MCF 10A (cell line): Measurements from ENCODE around the gene ZCCHC2. TPM values are rescaled to one million over a fixed set of nuclear protein-coding genes. Genes with fewer than 3 reads are reported as not detected.
A peak's percentile ranks its signal among the peaks of the same experiment; 100 is the strongest.

Experiments
- BruUV-seq: library from RNA; stranded (reverse); fragments of 400-500 nt; replicated peaks from 2 replicates; lab custom pipeline; 2021; lab: Mats Ljungman, UMichigan
- CTCF ChIA-PET: fragments of 300-600 bp; sonication (Branson Sonifier 250); formaldehyde crosslinking; extraction: SDS; loops from one replicate; lab custom pipeline; 2021; ENCODE audit warnings: antibody characterized with exemption, inconsistent platforms; lab: Yijun Ruan, JAX
- POLR2A ChIA-PET: fragments of 300-600, 350-650 bp; sonication (Branson Sonifier 250); formaldehyde crosslinking; extraction: SDS; loops from one replicate; lab custom pipeline; 2020; ENCODE audit warnings: antibody characterized with exemption, inconsistent platforms; lab: Yijun Ruan, JAX
- DNase-seq: peaks from one replicate; pipeline ENCODE4 v3.0.0-alpha.2; 2018; ENCODE audit not compliant: unreplicated experiment
- H3K27ac Mint-ChIP-seq: one replicate; pipeline ENCODE4 v1.8.0; 2022; ENCODE audit warnings: mild to moderate bottlenecking, low read depth, mixed read lengths; ENCODE audit not compliant: unreplicated experiment
- H3K27me3 Mint-ChIP-seq: one replicate; pipeline ENCODE4 v1.8.0; 2022; ENCODE audit warnings: mixed read lengths; ENCODE audit not compliant: insufficient read depth, unreplicated experiment
- H3K36me3 Mint-ChIP-seq: one replicate; pipeline ENCODE4 v1.8.0; 2022; ENCODE audit warnings: mild to moderate bottlenecking, moderate library complexity, mixed read lengths; ENCODE audit not compliant: insufficient read depth, unreplicated experiment
- H3K4me1 Mint-ChIP-seq: one replicate; pipeline ENCODE4 v1.8.0; 2022; ENCODE audit warnings: mixed read lengths; ENCODE audit not compliant: insufficient read depth, unreplicated experiment
- H3K4me3 Mint-ChIP-seq: one replicate; pipeline ENCODE4 v1.8.0; 2022; ENCODE audit warnings: mild to moderate bottlenecking, moderate library complexity, mixed read lengths; ENCODE audit not compliant: unreplicated experiment
- H3K9me3 Mint-ChIP-seq: one replicate; pipeline ENCODE4 v1.8.0; 2022; ENCODE audit warnings: mixed read lengths; ENCODE audit not compliant: unreplicated experiment
- CTCF ChIP-seq: fragments of 200-600 bp; IDR thresholded peaks from one replicate; pipeline ENCODE4 v1.8.0; 2022; ENCODE audit warnings: antibody characterized with exemption, mild to moderate bottlenecking; ENCODE audit not compliant: unreplicated experiment
- intact Hi-C: fragments of 100-400 bp; cut with micrococcal nuclease; formaldehyde crosslinking; loops from 2 replicates; pipeline ENCODE4 v1.14.1; 2022
- total RNA-seq: library from RNA; stranded (reverse); gene quantifications from 2 replicates; pipeline ENCODE4 v1.2.3, GENCODE V29; 2022

ZCCHC2 gene
- total RNA-seq, 1 experiment from 2014 or later, result 14.6 TPM

GRCh38 chr18:62523631-62524439, 1.0 kb downstream of the ZCCHC2 start:
- peak; percentile 53 for DNase-seq
- H3K4me3 Mint-ChIP-seq, result peak overlapping the region; percentile 76
- H3K4me1 Mint-ChIP-seq, result peaks cover 13% of the 10 kb centered on the region
- BruUV-seq, result no TSS peak
- no peak overlapping the region for H3K27ac Mint-ChIP-seq
- H3K36me3 Mint-ChIP-seq, result peaks cover 7% of the 10 kb centered on the region
- ChIA-PET POLR2A (interaction anchor here (1.0 to 8.6 kb wide), 22 partner anchors 14 to 954 kb away, joined by 3 to 117 read pairs (median 8); partner anchors contain the start of genes PIGN, RELCH and SERPINB5), CTCF (interaction anchor here (0.5 to 0.9 kb wide), 5 partner anchors 18 to 459 kb away, joined by 3 to 5 read pairs (median 3); no protein-coding TSS in a partner anchor)
- no peaks in the 10 kb centered on the region for H3K9me3 Mint-ChIP-seq
- H3K27me3 Mint-ChIP-seq, result no peaks in the 10 kb centered on the region
- intact Hi-C loops, result loop anchor here (5.0 to 10.0 kb wide), 2 partner anchors 37 to 339 kb away; partner anchors contain the start of genes PIGN and RELCH
- no peak for TF ChIP-seq CTCF

- ChIA-PET CTCF (interaction anchor here (0.5 to 0.9 kb wide), 6 partner anchors 19 to 827 kb away, joined by 3 to 5 read pairs (median 3); no protein-coding TSS in a partner anchor), POLR2A (interaction anchor here (0.8 to 8.6 kb wide), 16 partner anchors 13 to 953 kb away, joined by 3 to 117 read pairs (median 6); partner anchors contain the start of genes PIGN, RELCH and SERPINB5)
- no peaks in the 10 kb centered on the region for H3K9me3 Mint-ChIP-seq
- BruUV-seq, result no TSS peak
- H3K4me3 Mint-ChIP-seq, result peak overlapping the region; percentile 76
- peak; percentile 63 for DNase-seq
- H3K27me3 Mint-ChIP-seq, result no peaks in the 10 kb centered on the region
- H3K27ac Mint-ChIP-seq, result peak overlapping the region; percentile 46
- TF ChIP-seq CTCF, result no peak
- peaks cover 13% of the 10 kb centered on the region for H3K4me1 Mint-ChIP-seq
- H3K36me3 Mint-ChIP-seq, result peaks cover 7% of the 10 kb centered on the region
- intact Hi-C loops, result loop anchor here (1.0 to 10.0 kb wide), 3 partner anchors 37 to 340 kb away; partner anchors contain the start of genes PIGN and RELCH
These were observed 1.8 kb downstream of the ZCCHC2 start for GRCh38 chr18:62524440-62525200.

GRCh38 chr18:62525608-62526007, 2.8 kb downstream of the ZCCHC2 start:
- peak overlapping the region; percentile 28 for H3K27ac Mint-ChIP-seq
- TF ChIP-seq CTCF, result no peak
- peaks cover 21% of the 10 kb centered on the region for H3K4me1 Mint-ChIP-seq
- BruUV-seq, result no TSS peak
- H3K27me3 Mint-ChIP-seq, result no peaks in the 10 kb centered on the region
- peak overlapping the region; percentile 76 for H3K4me3 Mint-ChIP-seq
- ChIA-PET CTCF (interaction anchor here (0.7 to 1.6 kb wide), 2 partner anchors 10 to 58 kb away, joined by 3 to 8 read pairs; no protein-coding TSS in a partner anchor), POLR2A (interaction anchor here (1.2 to 8.6 kb wide), 7 partner anchors 12 to 99 kb away, joined by 3 to 117 read pairs (median 49); no protein-coding TSS in a partner anchor)
- DNase-seq, result peak; percentile 14
- H3K36me3 Mint-ChIP-seq, result peaks cover 7% of the 10 kb centered on the region
- H3K9me3 Mint-ChIP-seq, result no peaks in the 10 kb centered on the region
- intact Hi-C loops, result loop anchor here (1.0 to 10.0 kb wide), 2 partner anchors 59 to 341 kb away; partner anchors contain the start of genes PIGN and RELCH
